SH-SY5Y (cell line): ENCODE data around the gene CCN2.

ENCODE experiments used
- GATA2 ChIP-seq: IDR thresholded peaks from 2 replicates; pipeline ENCODE4 v1.6.1; 2011; ENCODE audit warnings: mild to moderate bottlenecking, low read depth, low read length
- GATA3 ChIP-seq: IDR thresholded peaks from 2 replicates; pipeline ENCODE4 v1.6.1; 2011; ENCODE audit warnings: low read depth, mild to moderate bottlenecking, low read length, moderate library complexity

DNA sequence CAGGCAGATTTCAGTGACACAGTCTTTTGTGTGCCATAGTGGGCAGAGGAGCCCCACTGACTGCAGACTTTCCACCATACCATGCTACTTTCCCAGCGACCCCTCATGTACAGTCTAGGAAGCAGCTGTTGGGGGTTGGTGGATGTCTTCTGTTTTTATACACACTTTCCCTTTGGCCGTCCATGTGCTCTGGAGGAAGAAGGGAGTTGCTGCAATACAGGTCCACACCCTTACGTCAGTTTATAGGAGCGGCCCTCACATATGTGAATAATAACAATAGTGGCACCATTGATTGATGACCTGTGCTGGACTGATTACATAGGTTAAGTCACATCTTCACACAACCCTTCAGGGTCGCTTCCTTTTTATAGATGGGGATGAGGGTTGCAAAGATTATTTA lies 17.5 kb upstream of the CCN2 start:
- TF ChIP-seq GATA3 (no peak), GATA2 (no peak)
